Adrenal gland (tissue), 5 donors: ENCODE results near the gene BBS7.

Source experiments
- POLR2A ChIP-seq, 2 donors: fragments of 450-650 bp; IDR thresholded peaks; one replicate each; pipeline ENCODE4 v1.6.1; 2017; ENCODE audit warnings: antibody characterized with exemption in 2 of 2, mild to moderate bottlenecking in 2 of 2, moderate library complexity in 1 of 2
- TF ChIP-seq, protein P1 (sequence below), 6 experiments: fragments of 450-650 bp in 4 of 6; fragments of 200-600 bp in 2 of 6; sonication (generic) in 1 of 6; IDR thresholded peaks; 1 replicate in 5 of 6; 2 replicates in 1 of 6; pipeline versions ENCODE4 v1.5.1 to v1.8.0; 2016 to 2021; ENCODE audit warnings: antibody characterized with exemption in 6 of 6, mild to moderate bottlenecking in 2 of 6, moderate library complexity in 1 of 6
- donor health status: DM: no; HTN: no; CAD: no.

GRCh38 chr4:121800961-121801714, 69.1 kb downstream of the BBS7 start, which contains the start of gene EXOSC9:
- TF ChIP-seq, protein P1, sequence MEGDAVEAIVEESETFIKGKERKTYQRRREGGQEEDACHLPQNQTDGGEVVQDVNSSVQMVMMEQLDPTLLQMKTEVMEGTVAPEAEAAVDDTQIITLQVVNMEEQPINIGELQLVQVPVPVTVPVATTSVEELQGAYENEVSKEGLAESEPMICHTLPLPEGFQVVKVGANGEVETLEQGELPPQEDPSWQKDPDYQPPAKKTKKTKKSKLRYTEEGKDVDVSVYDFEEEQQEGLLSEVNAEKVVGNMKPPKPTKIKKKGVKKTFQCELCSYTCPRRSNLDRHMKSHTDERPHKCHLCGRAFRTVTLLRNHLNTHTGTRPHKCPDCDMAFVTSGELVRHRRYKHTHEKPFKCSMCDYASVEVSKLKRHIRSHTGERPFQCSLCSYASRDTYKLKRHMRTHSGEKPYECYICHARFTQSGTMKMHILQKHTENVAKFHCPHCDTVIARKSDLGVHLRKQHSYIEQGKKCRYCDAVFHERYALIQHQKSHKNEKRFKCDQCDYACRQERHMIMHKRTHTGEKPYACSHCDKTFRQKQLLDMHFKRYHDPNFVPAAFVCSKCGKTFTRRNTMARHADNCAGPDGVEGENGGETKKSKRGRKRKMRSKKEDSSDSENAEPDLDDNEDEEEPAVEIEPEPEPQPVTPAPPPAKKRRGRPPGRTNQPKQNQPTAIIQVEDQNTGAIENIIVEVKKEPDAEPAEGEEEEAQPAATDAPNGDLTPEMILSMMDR (IDR thresholded peaks at IDR 0.05) = peak in 1 of 6 experiments; percentile 10
- TF ChIP-seq POLR2A (IDR thresholded peaks at IDR 0.05) = peak; percentile 63 to 83
